Coronary artery (tissue), 2 donors: ENCODE measurements around the gene TPBGL.

Source experiments
- DNase-seq: peaks from one replicate; pipeline ENCODE4 v3.0.0-alpha.2; 2017; ENCODE audit warnings: low spot score
- H3K27ac ChIP-seq, 2 donors: fragments of 200-600 bp; sonication (generic); one replicate each; pipeline ENCODE4 v1.5.1; 2016 to 2019
- H3K4me3 ChIP-seq: fragments of 200-600 bp; sonication (generic); 2 replicates; pipeline ENCODE4 v1.5.1; 2016; ENCODE audit warnings: mild to moderate bottlenecking, moderate library complexity
- TF ChIP-seq, protein P1 (sequence below): fragments of 200-600 bp; sonication (generic); IDR thresholded peaks from one replicate; pipeline ENCODE4 v1.5.1; 2019; ENCODE audit warnings: antibody characterized with exemption

The TPBGL gene

GRCh38 chr11:75201771-75202170, 38.8 kb upstream of the TPBGL start:
- no peak overlapping the region for H3K27ac ChIP-seq
- no peak overlapping the region for H3K4me3 ChIP-seq
- DNase-seq = no peak
- TF ChIP-seq, protein P1, sequence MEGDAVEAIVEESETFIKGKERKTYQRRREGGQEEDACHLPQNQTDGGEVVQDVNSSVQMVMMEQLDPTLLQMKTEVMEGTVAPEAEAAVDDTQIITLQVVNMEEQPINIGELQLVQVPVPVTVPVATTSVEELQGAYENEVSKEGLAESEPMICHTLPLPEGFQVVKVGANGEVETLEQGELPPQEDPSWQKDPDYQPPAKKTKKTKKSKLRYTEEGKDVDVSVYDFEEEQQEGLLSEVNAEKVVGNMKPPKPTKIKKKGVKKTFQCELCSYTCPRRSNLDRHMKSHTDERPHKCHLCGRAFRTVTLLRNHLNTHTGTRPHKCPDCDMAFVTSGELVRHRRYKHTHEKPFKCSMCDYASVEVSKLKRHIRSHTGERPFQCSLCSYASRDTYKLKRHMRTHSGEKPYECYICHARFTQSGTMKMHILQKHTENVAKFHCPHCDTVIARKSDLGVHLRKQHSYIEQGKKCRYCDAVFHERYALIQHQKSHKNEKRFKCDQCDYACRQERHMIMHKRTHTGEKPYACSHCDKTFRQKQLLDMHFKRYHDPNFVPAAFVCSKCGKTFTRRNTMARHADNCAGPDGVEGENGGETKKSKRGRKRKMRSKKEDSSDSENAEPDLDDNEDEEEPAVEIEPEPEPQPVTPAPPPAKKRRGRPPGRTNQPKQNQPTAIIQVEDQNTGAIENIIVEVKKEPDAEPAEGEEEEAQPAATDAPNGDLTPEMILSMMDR = no peak

- DNase-seq = no peak
- TF ChIP-seq, protein P1 = no peak
- H3K4me3 ChIP-seq = no peak overlapping the region
- no peak overlapping the region for H3K27ac ChIP-seq
These were observed 38.4 kb upstream of the TPBGL start for GRCh38 chr11:75202195-75202594.

GRCh38 chr11:75203138-75203537, 37.4 kb upstream of the TPBGL start:
- TF ChIP-seq, protein P1 = no peak
- Histone ChIP-seq H3K27ac (no peak overlapping the region), H3K4me3 (no peak overlapping the region)
- no peak for DNase-seq

DNA sequence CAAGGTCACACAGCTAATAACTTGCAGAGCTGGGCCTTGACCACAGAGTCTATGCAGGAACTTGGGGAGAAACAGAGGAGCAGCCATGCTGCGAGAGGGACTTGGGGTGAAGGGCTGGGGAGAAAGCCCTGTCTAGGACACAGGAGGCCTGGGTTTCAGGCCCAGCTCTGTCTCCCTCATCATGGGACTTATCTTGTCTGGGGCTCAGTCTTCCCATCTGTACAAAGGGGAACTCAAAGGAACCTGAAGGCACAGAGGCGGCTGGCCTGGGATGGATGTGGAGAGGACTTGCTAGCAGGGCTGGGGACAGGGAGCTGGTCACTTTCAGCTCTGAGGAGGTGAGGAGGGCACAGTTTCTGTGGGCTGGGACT, 36.9 kb upstream of the TPBGL start:
- no peak overlapping the region for H3K27ac ChIP-seq
- DNase-seq = no peak
- TF ChIP-seq, protein P1 = no peak
- H3K4me3 ChIP-seq = no peak overlapping the region

GRCh38 chr11:75204012-75204674, 36.4 kb upstream of the TPBGL start:
- Histone ChIP-seq H3K4me3 (no peak overlapping the region), H3K27ac (peak overlapping the region in 1 of 2 donors; percentile 5)
- DNase-seq = no peak
- TF ChIP-seq, protein P1 = no peak

GRCh38 chr11:75204685-75205563, 35.6 kb upstream of the TPBGL start:
- Histone ChIP-seq H3K4me3 (no peak overlapping the region), H3K27ac (peak overlapping the region in 1 of 2 donors; percentile 5)
- no peak for DNase-seq
- TF ChIP-seq, protein P1 = peak; percentile 46
